RWPE2 (cell line): ENCODE results near the gene TSPEAR.

Experiments
- ATAC-seq: fragments of 200-7000 bp; cut with Tn5 transposase; 3 replicates; pipeline ENCODE4 v1.9.1; 2021; ENCODE audit warnings: low read depth
- DNase-seq: peaks from one replicate; pipeline ENCODE4 v3.0.0-alpha.2; 2020; ENCODE audit warnings: low spot score
- H3K27ac ChIP-seq: fragments of 450-650 bp; 2 replicates; pipeline ENCODE4 v1.5.1; 2017; ENCODE audit warnings: mild to moderate bottlenecking; ENCODE audit not compliant: poor library complexity, severe bottlenecking
- H3K27me3 ChIP-seq: fragments of 250-450 bp; sonication (Bioruptor Pico); 2 replicates; pipeline ENCODE4 v1.5.1; 2021; ENCODE audit warnings: mild to moderate bottlenecking, moderate library complexity; ENCODE audit not compliant: insufficient read depth, poor library complexity, severe bottlenecking
- H3K36me3 ChIP-seq: fragments of 250-450 bp; sonication (Bioruptor Pico); 2 replicates; pipeline ENCODE4 v1.5.1; 2020; ENCODE audit warnings: low read depth, mild to moderate bottlenecking, moderate library complexity
- H3K4me1 ChIP-seq: fragments of 250-450 bp; sonication (Bioruptor Pico); 2 replicates; pipeline ENCODE4 v1.5.1; 2021; ENCODE audit warnings: mild to moderate bottlenecking, moderate library complexity; ENCODE audit not compliant: insufficient read depth, poor library complexity, severe bottlenecking
- H3K4me3 ChIP-seq: fragments of 250-450 bp; sonication (Bioruptor Pico); 2 replicates; pipeline ENCODE4 v1.5.1; 2021; ENCODE audit warnings: mild to moderate bottlenecking, moderate library complexity; ENCODE audit not compliant: severe bottlenecking
- H3K9me3 ChIP-seq: fragments of 250-450 bp; sonication (Bioruptor Pico); 2 replicates; pipeline ENCODE4 v1.5.1; 2021; ENCODE audit warnings: mild to moderate bottlenecking, moderate library complexity; ENCODE audit not compliant: severe bottlenecking
- CTCF ChIP-seq: fragments of 450-650 bp; IDR thresholded peaks from one replicate; pipeline ENCODE4 v1.5.1; 2017; ENCODE audit warnings: mild to moderate bottlenecking, moderate library complexity; ENCODE audit not compliant: poor library complexity, severe bottlenecking

TSPEAR gene

GRCh38 chr21:44522753-44523204 lies 188.6 kb downstream of the TSPEAR start:
- H3K9me3 ChIP-seq = peaks cover 7% of the 10 kb centered on the region
- TF ChIP-seq CTCF = no peak
- no peaks in the 10 kb centered on the region for H3K36me3 ChIP-seq
- no peak for ATAC-seq
- H3K4me1 ChIP-seq = no peaks in the 10 kb centered on the region
- H3K27ac ChIP-seq = no peak overlapping the region
- DNase-seq = no peak
- H3K27me3 ChIP-seq = no peaks in the 10 kb centered on the region
- no peak overlapping the region for H3K4me3 ChIP-seq

GRCh38 chr21:44521928-44522752 lies 189.2 kb downstream of the TSPEAR start:
- DNase-seq (peak; percentile 47), ATAC-seq (no peak)
- H3K36me3 ChIP-seq = no peaks in the 10 kb centered on the region
- H3K4me1 ChIP-seq = no peaks in the 10 kb centered on the region
- H3K9me3 ChIP-seq = peaks cover 7% of the 10 kb centered on the region
- H3K27ac ChIP-seq = no peak overlapping the region
- TF ChIP-seq CTCF = no peak
- H3K4me3 ChIP-seq = no peak overlapping the region
- no peaks in the 10 kb centered on the region for H3K27me3 ChIP-seq

- Histone ChIP-seq H3K4me3 (no peak overlapping the region), H3K27me3 (no peaks in the 10 kb centered on the region), H3K9me3 (peaks cover 7% of the 10 kb centered on the region), H3K27ac (no peak overlapping the region), H3K4me1 (no peaks in the 10 kb centered on the region), H3K36me3 (no peaks in the 10 kb centered on the region)
- ATAC-seq (no peak), DNase-seq (peak; percentile 40)
- no peak for TF ChIP-seq CTCF
These were observed 190.0 kb downstream of the TSPEAR start for GRCh38 chr21:44521301-44521927.

GRCh38 chr21:44520326-44521300 lies 190.8 kb downstream of the TSPEAR start:
- H3K36me3 ChIP-seq = no peaks in the 10 kb centered on the region
- ATAC-seq (no peak), DNase-seq (peak; percentile 34)
- H3K4me1 ChIP-seq = no peaks in the 10 kb centered on the region
- TF ChIP-seq CTCF = no peak
- no peak overlapping the region for H3K27ac ChIP-seq
- H3K27me3 ChIP-seq = no peaks in the 10 kb centered on the region
- H3K9me3 ChIP-seq = peaks cover 7% of the 10 kb centered on the region
- H3K4me3 ChIP-seq = no peak overlapping the region
